HG03045 (cell line): ENCODE measurements around the gene C6orf52.
A peak's percentile ranks its signal among the peaks of the same experiment; 100 is the strongest.
"Not testable (repeated sequence)": the region's sequence is repeated elsewhere in the genome, so short reads cannot be mapped to it uniquely, and the experiment has no call there.

Experiments
- ATAC-seq: cut with Tn5 transposase; IDR thresholded peaks from one replicate; pipeline ENCODE4 v1.9.1; 2021; ENCODE audit warnings: mild to moderate bottlenecking, moderate library complexity; ENCODE audit not compliant: unreplicated experiment

Gene C6orf52

DNA sequence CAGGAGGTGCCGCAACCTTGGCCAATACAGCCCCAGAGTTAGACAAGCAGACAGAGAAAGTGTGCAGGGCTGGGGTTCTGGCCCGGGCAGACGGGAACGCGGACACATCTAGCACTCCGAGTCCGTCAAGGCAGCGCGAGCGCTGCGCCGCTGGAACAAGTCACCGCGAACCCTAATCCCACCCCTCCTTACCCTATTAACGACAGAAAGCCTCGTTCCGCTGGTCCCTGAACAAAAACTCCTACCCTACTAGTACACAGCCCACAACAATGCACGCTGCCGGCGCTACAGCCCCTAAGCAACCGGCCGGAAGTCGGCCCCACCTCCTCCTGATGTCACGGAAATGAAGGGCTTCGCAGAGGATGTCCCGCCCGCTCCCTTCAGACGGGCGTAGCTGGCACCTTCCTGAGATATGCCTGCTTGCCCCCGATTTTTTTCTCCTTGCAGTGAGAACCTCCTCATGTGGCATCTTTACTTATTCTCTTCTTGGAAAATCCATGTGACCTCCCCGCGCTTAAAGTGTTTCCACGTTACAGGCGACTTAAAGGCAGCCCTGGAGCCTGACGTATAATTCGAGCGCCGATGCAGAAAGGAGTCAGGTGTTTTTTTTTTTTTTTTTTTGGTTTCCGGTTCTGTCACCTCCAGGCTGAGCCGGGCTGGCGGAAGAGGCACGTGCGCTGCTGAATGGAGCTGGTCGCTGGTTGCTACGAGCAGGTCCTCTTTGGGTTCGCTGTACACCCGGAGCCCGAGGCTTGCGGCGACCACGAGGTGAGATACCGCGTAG lies at the start of gene C6orf52, which contains the start of gene PAK1IP1:
C6orf52 (minus strand) TSS at position 315 of the 784 bp plus-strand sequence. CDS start 7,066 bp downstream, outside the sequence.
PAK1IP1 (plus strand) TSS at position 671 of the 784 bp plus-strand sequence; CDS start at position 685, 14 bp downstream.
- peak; percentile 99 for ATAC-seq

DNA sequence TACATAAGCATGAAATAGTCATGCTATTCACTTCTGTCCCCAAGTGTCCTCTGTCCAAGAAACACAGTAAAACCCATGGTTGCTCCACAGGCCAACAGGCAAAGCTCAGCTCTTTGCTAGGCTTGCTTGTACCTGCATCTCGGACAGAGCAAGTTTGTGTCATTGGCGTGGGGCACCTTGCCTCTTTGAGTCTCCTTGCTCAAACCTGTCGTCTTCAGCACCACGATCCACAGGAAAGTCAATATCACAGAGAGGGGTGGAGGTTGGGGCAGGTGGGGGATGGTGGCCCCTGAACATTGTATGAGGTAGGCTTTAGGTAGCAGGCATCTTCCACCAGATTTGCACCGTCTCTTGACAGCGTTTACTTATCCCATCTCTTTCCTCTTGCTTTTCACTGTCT lies 49.1 kb upstream of the C6orf52 start:
- no peak for ATAC-seq

DNA sequence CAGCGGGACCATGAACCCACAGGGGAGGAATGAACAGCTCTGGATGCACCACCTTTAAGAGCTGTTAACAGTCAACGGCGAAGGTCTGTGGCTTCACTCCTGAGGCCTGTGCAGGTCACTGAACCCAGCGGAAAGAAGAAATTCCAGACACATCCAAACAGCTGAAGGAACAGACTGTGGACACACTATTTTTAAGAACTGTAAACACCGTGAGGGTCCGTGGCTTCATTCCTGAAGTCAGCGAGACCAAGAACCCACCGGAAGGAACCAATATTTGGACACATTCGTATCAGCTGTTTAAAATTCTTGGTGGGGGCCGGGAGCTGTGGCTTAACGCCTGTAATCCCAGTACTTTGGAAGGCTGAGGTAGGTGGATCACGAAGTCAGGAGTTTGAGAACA lies 47.8 kb upstream of the C6orf52 start:
- ATAC-seq = no peak

DNA sequence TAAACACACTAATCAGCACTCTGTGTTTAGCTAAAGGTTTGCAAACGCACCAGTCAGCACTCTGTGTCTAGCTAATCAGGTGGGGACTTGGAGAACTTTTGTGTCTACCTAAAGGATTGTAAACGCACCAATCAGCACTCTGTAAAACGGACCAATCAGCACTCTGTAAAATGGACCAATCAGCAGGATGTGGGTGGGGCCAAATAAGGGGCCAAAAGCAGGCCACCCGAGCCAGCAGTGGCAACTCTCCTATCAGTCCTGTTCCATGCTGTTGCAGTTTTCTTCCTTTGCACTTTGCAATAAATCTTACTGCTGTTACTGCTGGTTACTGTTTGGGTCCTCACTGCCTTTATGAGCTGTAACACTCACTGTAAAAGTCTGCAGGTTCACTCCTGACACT lies 47.2 kb upstream of the C6orf52 start:
- ATAC-seq = not testable (repeated sequence)

DNA sequence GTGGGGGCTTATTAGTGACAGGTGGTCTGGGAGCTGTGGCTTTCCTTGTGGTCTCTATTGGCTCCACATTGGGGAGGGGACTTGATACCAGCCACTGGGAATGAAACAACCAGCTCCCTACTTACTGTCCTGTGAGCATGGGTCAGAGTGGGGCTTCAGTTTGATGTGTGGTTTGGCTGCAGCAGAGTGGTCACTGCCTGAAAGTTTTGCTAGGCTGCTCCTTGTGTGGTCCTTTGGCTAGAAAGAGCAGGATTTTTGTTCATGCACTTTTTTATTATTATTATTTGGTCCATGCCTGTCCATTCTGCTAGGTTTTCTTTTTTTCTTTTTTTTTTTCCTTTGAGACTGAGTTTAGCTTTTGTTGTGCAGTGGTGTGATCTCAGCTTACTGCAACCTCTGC lies 45.6 kb upstream of the C6orf52 start:
- no peak for ATAC-seq

DNA sequence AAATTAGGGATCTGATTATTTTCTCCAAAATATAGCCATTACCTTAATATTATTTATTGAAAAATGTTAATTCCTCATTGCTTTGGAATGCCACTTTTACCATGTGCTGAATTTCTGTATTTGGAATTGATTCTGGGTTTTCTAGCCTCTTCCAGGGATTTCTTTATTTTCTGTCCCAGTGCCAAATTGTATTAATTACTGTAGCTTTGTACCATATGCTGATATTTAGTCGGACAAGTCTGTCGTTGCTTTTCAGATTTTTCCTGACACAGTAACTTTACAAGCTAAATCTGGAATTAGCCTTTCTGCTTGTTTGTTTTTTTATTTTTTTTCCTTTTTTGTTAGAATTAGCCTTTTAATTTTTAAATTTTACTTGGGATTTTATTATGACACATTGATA lies 42.3 kb upstream of the C6orf52 start:
- no peak for ATAC-seq

DNA sequence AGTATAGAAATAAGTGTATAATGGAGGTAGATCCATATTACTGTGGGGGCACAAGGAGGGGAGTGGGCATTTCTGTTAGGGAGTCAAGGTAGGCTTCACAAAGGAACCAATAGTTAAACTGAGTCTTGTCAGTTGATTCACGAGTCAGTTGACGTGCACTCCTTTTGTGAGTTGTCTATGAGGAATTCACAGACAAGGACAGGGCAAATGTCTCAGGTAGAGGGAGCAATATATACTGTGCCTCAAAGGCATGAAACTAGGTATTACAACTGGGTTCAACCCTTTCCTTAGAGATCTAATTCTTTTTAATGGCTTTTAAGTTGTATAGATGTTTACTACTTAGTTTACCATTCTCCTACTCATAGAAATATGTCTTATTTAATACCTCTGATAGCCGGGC lies 39.4 kb upstream of the C6orf52 start:
- no peak for ATAC-seq

DNA sequence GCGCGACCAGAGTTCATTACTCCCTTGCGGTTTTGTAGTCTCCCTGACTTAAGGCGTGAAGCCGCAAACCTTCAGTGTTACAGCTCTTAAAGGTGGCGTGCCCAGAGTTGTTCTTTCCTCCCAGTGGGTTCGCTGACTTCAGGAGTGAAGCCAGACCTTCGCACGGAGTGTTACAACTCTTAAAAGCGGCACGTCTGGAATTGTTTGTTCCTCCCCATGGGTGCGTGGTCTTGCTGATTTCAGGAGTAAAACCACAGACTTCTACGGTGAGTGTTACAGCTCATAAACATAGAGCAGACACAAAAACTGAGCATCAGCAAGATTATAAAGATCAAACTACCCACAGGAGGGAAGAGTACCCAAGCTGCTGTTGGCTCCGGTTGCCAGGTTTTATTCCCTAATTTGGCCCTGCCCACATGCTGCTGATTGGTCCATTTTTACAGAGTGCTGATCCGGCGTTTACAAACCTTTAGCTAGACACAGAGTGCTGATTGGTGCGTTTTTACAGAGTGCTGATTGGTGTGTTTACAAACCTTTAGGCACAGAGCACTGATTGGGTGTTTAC lies 38.8 kb upstream of the C6orf52 start:
- ATAC-seq = no peak

DNA sequence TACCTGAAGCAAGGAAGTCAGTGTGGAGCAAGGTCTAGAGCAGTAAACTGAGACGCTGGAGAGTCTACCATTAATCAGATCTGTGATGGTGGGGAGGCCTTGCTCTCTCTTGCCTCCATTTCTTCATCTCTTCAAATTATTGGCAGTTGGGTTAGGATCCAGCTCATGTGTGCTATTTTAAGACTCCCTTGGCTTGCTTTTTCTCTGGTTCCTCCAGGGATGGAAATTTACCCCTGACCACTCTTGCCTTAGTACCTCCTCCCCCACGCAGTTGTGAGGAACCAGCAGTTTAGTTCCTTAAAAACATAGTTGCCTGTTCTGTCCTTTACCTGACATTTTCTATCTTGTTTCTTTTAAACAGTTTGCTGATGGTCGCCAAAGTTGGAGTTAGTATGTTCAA lies 35.8 kb upstream of the C6orf52 start:
- no peak for ATAC-seq

DNA sequence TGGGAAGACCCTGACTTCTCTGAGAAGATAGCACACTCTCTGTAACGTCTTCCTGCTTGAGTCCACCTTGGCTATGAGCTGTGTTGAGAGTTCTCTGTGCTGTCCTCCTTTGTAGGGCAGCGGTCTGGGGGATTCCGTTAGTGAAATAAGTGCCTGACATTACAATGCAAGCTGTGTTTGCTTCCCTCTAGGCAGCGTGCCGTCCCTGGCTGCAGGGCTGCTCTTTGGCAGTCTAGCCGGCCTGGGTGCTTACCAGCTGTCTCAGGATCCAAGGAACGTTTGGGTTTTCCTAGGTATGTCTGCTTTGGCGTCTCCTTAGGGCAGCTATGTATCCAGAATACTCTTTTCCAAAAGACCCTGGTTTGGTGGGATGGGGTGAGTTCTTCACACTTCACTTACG lies 31.3 kb upstream of the C6orf52 start:
- no peak for ATAC-seq

DNA sequence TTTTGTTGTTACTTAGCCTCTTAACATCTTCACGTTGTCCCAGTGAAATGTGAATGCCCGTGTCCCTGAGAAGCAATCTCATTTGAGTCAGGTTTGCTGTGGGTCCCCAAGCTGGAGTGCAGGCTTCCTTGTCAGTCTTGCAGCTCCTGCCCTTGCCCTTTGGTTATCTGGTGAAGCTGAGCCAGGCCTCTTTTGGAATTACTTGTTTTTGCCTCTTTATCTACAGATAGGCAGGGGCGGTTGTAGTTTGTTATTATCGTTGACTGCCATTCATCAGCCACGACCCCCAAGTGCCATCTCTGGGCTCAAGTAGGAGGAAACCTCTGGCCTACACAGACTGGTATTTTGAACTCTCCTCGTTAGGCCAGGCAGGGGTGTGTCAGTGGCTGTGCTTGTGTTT lies 30.6 kb upstream of the C6orf52 start:
- ATAC-seq = no peak

DNA sequence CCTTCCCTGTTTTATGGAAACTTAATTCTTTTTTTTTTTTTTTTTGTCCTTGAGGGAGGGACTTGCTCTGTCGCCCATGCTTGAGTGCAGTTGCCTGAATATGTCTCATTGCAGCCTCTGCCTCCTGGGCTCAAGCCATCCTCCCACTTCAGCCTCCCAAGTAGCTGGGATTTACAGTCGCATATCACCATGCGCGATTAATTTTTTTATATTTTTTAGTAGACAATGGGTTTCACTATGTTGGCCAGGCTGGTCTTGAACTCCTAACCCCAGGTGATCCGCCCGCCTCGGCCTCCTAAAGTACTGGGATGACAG lies 29.1 kb upstream of the C6orf52 start:
- ATAC-seq = no peak

DNA sequence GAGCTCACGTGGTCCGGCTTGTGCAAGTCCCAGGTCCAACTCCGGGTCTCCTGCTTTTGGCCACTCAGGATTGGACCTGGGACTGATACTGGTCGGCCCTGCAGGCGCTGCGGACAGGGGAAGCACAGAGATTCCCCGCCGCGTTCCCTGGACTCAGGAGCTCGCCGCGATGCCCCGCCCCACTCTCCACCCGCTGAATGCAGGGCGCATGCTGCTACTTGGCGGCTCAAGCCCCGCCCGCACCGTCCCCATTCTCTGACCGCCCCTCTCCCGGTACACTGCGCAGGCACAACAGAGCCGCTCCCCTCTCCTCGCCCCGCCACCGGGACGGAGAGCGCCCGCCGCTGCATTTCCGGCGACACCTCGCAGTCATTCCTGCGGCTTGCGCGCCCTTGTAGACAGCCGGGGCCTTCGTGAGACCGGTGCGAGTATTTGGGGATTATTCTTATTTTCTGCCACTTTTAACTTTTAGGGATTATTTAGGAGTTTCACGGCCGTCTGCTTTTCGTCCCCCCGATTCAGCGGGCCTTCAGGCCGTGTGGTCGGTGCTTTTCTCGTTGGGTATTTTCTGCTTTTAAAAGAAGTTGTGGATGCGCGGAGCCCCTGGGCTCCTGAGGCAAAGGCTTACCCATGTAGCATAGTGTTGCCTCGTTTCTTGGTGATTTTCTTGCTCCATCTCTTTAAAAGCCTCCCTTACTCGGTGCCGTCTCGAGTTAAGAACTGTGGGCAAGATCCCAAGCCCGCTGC lies 28.6 kb upstream of the C6orf52 start, which contains the start of gene TMEM14C:
TMEM14C (plus strand) TSS at position 251 of the 747 bp plus-strand sequence. CDS start 1,544 bp downstream, outside the sequence.
- ATAC-seq = peak; percentile 94

DNA sequence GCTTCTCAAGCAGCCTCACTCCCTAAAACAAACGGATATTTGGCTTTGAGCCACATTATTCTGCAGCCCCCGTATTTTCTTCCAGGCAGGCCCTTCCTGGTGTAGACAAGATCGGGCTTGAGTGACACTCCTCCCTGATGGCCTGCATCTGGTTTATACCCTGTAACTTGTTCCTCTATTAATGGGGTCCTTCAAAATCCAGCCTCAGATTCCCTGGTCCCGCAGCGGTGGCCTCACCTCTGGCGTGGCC lies 28.1 kb upstream of the C6orf52 start:
- no peak for ATAC-seq

DNA sequence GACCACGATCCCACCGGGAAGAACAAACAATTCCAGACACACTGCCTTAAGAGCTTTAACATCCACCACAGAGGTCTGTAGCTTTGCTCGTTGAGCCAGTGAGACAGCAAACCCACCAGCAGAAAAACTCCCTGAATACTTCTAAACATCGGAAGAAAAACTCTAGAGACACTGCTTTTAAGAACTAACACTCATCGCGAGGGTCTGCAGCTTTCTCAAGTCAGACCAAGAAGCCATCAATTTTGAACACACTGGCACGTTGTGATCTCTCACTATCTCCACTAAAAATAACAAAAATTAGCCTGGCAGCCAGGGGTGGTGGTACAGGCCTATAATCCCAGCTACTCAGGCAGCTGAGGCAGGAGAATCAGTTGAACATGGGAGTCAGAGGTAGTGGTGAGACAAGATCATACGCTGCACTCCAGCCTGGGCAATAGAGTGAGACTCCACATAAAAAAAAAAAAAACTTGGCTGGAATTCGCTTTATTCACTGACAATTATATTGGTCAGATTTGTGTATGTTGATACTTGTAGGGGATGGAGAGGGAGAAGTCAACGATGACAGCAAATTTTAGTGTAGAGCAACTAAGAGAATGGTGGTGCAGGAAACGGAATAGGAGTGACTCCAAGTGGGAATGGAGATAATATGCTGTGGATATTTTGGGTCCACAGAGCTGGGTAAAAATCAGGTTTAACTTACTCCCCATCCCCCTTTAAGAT lies 27.6 kb upstream of the C6orf52 start:
- no peak for ATAC-seq

DNA sequence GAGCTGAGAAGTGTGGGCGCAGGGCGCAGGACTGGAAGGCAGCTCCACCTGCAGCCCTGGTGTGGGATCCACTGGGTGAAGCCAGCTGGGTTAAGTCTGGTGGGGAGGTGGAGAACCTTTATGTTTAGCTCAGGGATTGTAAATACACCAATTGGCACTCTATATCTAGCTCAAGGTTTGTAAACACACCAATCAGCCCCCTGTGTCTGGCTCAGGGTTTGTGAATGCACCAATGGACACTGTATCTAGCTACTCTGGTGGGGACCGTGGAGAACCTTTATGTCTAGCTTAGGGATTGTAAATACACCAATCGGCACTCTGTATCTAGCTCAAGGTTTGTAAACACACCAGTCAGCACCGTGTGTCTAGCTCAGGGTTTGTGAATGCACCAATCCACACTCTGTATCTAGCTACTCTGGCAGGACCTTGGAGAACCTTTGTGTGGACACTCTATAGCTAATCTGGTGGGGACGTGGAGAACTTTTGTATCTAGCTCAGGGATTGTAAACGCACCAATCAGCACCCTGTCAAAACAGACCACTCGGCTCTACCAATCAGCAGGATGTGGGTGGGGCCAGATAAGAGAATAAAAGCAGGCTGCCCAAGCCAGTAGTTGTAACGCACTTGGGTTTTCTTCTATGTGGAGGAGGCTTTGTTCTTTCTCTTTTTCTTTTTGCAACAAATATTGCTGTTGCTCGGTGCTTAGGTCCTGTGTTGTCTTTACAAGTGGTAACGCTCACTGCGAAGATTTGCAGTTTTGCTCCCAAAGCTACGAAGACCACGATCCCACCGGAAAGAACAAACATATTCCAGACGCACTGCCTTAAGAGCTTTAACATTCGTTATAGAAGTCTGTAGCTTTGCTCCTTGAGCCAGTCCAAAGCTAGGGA lies 26.8 kb upstream of the C6orf52 start:
- ATAC-seq = not testable (repeated sequence)

DNA sequence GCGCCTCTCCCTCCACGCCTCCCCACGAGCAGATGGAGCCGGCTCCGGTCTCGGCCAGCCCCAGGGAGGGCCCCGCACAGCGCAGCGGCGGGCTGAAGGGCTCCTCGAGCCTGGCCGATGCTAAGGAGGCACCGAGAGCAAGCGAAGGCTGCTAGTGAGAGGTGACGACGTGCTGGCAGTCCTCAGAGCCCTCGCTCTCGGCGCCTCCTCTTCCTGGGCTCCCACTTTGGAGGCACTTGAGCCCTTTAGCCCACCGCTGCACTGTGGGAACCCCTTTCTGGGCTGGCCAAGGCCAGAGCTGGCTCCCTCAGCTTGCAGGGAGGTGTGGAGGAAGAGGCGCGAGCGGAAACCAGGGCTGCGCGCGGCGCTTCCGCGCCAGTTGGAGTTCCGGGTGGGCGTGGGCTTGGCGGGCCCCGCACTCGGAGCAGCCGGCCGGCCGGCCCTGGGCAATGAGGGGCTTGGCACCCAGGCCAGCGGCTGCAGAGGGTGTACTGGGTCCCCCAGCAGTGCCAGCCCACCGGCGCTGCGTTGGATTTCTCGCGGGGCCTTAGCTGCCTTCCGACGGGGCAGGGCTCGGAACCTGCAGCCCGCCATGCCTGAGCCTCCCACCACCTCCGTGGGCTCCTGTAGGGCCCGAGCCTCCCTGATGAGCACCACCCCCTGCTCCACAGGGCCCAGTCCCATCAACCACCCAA lies 26.0 kb upstream of the C6orf52 start:
- ATAC-seq = peak; percentile 36

DNA sequence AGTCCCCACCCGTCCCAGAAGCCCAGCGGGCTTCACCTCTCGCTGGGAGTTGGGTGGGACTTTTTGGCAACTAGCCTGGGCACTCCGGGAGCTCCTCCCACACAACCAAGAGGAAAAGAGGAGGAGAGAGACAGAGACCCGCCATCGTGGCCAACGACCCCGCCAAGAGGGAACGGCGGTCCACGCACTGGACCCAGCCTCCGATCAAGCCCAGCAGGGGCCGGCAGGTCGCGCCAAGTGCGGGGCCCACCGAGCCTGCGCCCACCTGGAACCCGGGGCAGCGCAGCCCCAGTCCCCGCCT lies 25.5 kb upstream of the C6orf52 start:
- ATAC-seq = no peak

DNA sequence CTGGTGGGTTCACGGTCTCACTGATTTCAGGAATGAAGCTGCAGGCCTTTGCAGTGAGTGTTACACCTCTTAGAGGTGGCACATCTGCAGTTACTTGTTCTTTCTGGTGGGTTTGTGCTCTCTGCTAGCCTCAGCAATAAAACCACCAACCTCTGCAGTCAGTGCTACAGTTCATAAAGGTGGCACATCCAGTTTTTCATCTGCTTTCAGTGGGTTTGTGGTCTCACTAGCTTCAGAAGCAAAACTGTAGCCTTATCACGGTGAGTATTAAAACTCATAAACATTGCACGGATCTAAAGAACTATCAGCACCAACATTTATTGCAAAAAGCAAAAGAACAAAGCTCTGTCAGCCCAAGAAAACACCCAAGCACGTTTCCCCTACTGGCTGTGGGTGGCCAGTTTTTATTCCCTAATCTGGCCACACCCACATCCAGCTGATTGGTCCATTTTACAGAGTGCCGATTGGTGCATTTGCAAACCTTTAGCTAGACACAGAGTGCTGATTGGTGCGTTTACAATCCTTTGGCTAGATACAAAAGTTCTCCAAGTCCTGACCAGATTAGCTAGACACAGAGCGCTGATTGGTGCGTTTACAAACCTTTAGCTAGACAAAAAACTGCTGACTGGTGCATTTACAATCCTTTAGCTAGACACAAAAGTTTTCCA lies 25.0 kb upstream of the C6orf52 start:
- ATAC-seq = no peak

DNA sequence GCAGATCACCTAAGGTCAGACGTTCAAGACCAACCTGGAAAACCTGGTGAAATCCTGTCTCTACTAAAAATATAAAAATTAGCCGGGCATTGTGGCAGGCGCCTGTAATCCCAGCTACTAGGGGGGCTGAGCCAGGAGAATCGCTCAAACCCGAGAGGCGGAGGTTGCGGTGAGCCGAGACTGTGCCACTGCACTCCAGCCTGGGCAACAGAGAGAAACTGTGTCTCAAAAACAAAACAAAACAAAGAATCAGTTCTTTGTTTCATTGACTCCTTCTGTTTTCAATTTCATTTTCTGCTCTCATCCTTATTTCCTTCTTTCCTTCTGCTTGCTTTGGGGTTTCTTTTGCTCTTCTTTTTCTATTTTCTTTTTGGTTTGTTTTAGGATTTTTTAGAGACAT lies 19.5 kb upstream of the C6orf52 start:
- no peak for ATAC-seq
